ENCODE data around the gene NTM.

Gene NTM

DNA sequence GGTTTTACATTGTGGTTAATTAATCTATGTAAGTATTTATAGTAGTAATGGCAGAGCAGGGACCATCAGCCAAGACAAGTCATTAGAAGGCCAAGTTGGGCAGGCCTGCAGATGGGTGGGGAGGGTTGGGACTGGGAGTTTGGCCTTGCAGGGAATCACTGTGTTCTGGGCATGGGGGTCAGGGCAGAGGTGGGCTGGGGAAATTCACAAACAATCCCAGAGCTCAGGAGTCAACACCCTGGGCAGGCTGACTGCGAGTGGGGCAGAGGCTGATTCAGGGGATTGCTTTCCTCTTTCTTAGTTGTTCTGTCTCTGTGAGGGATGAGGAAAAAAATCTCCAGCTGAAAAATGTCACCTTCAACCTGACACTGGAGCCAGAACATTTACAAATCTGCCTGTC lies 322.5 kb downstream of the NTM start:
- DNase-seq, result no peak

DNA sequence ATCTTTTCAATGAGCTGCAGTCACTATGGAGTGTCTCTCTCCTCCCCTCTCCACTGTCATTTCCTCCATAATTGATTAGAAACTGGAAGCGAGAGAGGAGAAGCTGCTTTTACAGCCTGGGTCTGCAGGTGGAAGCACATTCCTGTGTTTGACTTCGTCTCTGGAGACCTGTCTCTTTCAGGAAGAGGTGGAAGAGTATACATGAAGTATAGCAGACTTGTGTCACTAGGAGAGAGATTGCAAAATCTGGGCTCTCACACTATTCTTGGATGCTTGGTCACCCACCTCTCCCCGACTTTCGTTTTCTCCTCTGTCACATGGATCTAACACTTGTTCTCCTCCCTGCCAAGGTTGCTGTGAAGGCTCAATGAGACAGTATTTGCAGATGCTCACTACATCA lies 323.3 kb downstream of the NTM start:
- DNase-seq, result no peak

DNA sequence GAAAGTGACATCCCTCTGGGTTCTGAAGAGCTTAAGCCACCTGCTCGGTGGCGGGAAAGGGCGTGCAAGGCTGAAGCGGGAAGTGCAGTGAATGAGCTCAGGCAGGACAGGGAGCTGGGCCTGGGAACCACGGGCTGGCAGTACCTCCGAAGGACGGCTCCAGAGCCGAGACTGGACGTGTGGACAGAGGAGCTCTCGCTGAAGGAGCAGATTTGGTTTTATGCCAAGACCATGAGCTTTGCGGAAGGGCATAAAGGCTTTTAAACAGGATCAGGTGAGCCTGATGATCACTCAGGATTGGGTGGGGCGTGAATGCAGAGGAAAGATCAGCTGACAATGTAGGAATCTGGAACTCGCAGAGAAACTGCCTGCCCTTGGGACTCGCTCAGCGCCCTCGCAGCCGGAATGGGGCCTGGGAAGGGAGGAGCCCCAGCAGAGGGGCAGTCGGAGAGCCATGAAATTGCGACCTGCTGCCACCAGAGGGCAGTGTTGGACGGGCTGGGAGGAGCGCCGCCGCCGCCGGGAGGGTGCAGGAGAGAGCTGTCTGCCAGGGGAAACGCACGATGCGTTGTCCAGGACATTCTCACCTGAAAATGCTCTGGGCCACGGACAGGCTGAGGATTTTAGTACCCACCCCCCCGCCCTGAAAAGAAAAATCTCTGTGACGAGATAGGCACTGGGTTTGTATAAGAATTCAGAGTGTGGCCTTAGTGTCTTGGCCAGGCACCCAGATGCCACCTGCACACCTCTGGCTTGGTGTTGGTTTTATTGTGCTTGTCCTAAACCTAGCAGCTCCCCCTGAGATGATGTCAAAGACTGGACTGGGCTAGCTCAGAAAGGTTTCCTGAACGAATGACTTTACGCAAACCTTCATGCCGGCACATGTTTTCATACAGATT lies 324.4 kb downstream of the NTM start:
- no peak for DNase-seq

DNA sequence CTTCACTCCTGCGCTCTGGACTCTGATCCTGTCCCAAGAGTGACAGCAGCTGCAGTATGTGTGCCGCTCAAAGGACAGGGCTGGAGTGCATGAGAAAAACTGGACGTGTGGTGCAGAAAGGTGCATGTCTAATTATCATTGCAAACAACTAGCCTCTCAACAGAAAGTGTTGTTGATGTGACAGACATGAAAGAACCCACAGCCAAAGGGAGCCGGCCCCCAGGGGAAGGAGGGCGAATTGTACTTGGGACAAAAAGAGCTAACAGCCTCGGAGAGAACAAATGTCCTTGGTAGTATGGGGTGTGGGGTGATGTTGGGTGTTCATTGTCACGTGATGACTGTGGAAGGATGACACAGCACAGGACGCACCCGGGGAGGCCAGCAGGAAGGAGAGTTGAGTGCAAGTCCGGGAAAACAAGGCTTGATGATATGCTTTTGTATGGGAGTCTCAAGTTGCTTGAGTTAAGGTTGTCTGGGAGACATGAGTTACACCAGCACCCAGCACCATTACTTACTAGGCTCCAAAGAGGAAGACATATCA lies 325.5 kb downstream of the NTM start:
- no peak for DNase-seq

DNA sequence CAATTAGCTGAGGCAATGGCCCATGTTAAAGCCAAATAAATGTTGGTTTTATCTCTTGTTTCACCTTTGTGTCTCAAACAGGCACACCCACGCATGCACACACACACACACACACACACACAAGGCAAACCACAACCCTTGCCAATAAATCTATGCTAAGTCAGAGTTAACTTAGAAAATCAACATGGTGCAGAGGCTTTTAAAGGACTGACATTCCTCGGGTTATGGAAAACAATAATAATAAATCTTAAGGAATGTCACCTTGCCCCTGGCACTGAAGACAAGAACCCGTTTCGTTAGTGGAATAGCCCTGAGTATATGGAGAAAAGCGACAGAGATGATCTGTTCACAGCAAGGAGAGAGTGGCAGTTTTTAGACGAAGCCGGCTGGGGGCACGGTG lies 326.3 kb downstream of the NTM start:
- DNase-seq, result no peak

DNA sequence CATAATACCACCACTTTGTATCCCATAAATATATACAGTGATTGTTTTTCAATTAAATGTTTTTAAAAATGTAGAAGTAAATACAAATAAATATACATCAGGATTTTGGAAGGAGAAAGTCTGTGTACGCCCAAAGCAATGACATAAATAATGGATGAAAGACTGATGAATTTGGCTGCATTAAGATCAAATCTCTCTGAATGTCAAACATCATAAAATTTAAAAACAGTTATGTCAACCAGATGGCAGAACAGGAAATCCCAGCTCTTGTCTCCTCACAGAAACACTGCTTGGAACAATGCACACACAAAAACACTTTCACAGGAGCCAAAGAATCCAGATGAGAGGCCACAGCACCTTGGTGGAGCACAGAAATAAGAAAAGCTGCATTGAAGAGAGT lies 332.9 kb downstream of the NTM start:
- DNase-seq, result no peak

DNA sequence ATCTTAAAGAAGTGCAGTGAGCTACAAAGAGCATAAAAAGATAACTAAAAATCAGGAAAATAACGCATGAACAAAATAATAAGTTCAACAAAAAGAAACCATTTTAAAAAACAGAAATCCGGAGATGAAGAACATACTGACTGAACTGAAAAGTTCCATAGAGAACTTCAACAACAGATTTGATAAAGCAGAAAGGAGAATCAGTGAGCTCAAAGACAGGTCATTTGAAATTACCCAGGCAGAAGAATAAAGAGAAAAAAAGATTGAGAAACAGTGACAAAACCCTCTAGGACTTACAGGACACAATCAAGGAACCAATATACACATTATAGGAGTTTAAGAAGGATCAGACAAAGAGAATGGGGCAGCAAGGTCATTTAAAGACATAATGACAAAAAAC lies 334.3 kb downstream of the NTM start:
- no peak for DNase-seq

DNA sequence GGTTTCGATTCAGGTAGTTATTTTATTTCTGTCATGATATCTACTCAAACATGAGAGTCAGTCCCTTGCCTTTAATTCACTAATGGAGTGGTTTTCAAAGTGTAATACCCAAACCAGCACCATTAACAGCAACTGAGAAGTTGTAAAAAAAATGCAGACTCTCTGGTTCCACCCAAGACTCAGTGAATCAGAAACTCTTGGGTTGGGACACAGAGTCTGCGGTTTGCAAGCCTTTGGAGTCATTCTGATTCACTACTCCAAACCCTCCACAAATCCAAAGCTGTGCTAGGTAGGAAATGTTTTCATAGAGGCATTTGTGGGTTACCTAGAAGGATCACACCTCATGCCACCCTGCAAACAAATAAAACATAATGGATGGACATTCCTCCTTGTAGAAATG lies 340.1 kb downstream of the NTM start:
- DNase-seq, result no peak

DNA sequence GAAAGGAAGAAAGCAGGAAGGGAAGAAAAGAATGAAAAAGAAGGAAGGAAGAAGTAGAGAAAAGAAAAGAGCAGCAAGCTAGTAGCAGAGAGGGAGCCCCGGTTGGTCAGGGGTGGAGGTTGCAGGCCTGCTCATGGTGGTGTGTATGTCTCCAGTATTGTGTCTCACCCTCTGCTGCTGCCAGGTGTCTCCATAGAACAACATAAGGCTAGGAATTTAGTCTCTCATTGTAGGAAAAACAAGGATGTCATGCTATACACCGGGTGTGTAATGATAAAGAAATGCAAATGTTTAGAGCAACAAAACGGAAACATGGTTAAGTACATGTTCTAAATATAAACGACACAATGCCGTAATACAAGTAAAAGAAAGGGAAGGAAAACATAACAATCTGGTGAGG lies 342.5 kb downstream of the NTM start:
- no peak for DNase-seq

DNA sequence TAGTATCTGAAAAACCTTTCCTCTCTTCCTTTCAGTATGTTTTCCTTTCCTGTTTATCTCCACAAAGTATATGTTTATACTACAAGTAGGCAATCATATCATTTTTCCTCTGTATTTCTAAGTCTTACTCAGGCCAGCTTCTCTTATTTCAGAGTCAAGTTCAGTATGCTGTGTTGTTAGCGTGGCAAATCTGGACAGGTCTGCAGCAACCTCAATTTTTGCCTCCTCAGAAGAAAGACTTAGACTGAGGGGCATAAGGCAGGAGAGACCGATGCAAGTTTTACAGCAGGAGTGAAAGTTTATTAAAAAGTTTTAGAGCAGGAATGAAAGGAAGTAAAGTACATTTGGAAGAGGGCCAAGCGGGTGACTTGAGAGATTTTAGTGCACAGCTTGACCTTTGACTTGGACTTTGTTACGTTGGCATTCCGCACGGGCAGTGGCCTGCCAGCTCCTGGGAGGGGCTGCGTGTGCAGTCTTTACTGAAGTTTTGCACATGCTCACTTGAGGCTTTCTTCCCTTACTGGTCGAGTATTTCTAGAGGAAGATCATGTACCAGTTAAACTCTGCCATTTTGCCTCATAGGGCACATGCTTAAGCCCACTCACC lies 343.2 kb downstream of the NTM start:
- no peak for DNase-seq

DNA sequence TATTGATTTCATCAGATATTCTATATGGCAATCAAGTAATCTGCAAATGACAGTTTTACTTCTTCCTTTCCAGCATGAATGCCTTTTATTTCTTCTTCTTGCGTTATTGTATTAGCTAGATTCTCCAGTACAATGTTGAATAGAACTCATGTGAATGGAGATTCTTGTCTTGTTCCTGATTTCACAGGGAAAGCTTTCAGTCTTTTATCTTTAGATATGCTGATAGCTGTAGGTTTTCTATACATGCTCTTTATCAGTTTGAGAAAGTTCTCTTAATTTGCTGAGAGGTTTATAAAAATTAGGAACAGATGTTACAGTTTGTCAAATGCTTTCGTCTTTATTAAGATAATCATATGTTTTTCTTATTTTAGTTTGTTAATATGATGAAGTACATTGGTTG lies 347.2 kb downstream of the NTM start:
- DNase-seq, result no peak

DNA sequence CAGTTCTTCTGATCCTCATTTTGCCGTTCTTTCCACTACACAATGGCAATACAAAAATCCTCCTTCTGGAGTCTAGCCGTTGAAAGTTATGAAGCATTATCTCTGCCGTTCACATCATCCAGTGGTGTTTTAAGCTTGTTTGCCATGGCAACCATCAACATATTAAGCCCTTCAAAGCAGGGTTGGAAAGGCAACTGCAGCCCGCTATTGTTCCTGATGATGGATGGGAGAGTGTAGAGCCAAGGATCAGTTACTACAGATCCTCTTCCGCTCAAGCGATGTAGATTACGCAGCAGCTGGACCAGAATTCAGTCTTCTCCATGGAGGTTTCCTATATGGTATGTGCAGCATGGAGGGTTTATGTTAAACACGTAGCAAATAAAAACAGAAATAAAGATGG lies 352.7 kb downstream of the NTM start:
- no peak for DNase-seq

DNA sequence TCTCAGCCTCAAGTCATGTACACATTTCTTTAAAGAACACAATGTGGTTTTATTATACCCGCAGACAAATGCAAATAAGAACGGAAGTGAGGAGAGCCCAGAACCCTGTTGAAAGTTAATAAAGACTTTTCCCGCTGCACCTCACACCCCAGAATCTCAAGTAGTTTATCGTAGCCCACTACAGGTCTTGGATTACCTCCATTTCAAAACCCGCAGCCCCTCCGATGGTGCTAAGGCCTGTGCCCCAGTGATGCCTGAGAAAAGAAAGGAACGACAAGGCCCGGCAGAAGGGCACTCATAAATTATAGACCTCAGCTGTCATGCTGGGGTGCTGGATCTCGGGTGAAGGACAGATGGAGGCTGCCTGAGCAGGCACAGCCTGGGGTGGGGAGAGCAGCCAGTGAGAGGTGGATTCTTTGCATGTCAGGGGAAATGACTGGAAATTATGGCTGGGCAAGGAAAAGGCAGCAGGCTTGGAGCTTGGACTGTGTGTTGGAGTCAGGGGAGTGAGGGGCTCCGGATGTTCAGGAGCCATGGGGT lies 354.1 kb downstream of the NTM start:
- no peak for DNase-seq

DNA sequence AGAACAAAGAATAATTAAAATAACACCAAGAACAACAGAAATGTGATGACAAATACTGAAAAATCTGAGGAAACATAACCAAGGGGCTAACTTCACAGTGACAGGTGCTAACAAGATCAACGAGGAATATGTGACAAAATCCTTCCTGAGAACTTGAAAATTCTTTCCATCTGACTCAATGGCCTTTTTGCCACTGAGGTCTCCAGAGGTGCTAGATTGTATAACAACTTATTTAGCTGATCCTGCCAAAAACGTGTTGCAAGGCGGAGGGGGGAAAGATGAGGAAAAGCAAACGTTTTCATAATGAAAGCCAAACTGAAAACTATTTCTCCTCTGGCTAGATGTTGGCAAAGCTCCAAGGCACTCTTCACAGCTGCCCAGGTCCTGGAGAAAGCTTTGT lies 364.5 kb downstream of the NTM start:
- DNase-seq, result no peak

DNA sequence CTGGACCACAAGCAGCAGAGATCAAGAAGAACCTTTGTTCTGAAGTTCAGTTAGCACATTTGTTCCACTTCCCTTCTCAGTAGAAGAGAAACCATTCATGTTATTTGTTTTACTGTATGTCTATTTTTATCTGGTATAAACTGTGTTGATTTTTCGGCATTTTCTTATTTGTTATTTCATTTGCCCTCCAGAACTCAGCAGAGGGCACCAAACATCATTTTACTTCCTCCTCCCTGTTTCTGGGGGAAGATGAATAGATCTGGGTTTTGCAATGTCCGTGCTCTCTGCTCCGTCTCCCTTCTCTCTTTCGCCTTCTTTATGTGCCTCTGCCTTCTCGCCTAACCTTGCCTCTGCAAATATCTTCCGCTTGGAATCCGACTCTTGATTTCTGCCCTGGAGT lies 366.9 kb downstream of the NTM start:
- DNase-seq, result no peak

DNA sequence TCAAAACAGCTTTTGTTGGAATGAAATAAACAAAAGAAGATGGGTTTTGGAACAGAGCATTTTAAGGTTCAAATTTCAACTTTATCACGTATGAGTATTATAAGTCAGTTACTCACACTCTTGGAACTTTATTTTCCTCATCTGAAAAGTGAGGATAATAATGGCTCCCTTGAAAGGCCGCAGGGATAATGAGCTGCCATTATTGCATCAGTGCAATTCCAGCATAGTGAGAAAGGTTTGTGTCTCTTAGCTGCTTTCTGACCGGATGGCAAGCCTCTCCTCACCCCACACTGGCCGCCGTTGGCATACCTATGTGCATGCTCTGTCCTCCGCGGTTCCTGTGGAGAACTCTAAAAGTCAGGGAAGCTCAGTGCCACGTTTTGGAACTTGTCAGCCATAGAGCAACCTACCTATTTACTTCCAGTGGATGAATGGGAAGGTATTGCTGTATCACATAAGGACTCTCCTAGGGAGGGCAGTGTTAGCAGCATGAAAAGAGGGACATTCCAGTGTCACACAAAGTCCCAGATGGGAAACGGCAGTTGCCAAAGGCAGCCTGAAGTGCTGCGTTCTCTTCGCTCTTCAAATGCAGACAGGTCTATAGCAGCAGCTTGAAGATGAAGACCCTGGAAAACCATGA lies 368.9 kb downstream of the NTM start:
- DNase-seq, result no peak

DNA sequence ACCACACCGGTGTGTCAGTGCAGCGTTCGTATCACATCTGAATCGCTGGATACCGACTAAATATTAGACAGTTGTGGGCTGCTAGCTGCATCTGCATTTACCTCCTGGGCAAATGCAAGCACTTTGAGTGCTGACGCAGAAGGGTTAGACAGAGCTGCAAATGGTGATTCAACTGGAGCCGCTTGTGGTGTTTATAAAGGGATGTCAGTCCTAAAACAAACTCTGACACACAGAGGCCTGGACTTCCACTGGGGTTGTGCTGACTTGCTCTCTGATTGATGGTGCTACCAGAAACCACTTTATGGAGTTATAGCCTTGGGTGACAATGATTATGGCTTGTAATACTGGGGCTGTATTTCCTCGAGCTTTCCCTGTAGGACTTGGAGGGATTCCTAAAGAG lies 374.4 kb downstream of the NTM start:
- no peak for DNase-seq

DNA sequence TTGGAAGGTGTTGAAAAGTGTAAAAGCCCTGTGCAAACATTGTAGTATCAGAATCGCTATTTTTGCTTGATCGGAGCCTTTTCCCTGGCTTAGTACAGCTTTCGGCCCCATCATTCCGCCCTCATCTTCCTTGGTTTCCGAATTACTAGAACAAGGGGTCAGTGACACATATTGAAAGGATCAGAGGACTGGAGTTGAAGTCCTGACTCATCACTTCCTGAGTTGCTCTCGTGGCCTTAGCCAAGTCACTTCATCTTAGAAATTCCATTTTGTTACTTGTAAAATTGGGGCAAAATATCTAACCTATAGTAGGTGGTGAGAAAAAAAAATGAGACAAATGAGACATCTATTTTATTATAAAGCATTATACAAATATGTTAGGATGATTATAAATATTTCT lies 375.0 kb downstream of the NTM start:
- no peak for DNase-seq

DNA sequence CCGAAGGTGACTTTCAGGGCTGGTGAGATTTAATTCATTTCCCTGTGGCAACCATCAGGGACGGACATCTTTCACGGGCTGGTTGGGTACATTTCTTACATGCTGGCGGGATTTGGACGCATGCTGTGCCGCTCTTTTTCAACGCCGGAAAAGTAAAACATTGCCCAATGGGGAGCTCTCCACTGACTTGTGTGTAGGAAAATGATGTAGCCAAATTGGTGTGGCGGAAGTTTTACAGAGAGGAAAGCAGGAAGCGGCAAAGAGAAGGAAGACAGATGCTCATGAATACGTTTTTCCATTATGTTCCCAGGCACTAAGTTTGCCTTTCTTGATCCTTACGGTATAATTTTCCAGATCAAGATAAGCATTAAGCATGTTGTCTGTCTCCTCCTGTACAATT lies 375.8 kb downstream of the NTM start:
- no peak for DNase-seq

DNA sequence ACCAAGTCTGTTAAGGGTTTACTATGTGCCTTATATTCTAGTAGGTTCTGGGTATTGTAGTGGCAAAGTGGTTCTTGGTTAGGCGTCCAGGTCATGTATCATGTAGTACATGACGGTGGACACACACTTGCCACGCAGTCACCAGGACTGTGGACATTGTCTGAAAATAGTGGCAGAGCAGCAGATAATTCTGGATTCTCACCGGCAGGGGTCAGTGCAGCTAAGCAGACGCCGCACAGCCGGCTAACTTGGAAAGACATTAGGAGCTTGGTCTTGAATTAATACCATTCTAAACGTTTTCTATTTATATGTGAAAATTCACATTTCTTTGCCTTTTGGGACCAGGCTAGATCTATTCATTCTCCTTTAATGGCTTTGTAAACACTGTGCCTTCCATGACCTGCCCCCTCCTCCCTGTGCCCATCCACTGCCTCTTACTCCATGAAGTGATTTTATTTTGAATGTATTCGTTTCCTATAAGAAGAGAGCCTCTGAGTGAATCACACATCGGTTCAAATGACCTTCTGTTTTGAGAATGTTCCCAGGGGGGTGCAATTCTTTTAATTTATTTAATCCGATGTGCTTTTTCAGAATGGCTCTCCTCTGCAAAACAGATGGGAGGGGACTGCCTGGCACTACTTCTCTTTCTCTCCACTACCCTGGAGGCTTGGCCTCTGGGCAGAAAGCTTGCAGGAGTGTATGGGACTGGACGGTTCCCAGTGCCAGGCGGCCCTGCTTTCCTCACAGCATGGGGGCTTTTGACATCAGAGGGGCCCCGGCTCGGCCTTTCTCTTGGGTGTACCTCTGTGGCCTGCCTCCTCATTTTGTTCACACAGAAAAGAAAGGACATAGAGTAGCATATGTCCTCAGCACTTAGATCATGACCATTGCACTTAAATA lies 378.0 kb downstream of the NTM start:
- DNase-seq, result no peak

DNA sequence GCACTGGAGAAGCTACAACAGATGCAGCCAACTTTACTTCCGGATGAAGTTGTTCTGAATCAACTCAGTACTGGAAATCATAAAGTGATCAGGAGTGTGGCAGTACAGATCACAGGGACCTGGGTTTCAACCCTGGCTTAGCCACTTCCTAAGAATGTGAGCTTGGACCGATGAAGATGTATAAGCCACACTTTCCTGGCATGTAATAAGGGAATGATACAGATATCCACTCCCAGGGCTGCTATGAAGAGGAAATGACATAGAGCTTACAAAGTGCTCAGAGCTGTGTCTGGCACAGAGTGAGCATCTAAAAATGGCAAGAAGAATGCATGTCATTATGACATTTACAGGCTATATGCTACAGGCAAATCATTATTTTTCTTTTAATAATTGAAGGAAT lies 378.7 kb downstream of the NTM start:
- DNase-seq, result no peak

DNA sequence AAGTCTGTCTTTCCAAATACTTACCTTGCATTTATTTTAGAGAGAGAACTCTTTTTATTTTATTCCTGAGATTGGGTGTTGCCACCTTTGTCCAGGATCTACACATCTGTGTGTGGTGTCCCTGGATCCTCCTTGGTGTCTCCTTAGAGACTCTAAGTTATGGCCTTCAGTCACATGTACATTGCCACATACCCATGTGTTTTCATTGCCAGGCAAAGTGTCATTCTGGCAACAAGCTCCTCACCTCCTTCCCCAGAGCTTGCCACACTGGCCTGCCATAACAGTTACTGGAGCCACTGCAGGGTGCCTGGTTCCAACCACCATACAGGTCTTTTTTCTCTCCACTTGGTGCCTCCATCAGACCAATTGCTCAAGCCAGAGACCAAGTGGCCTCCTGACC lies 379.7 kb downstream of the NTM start:
- DNase-seq, result no peak

DNA sequence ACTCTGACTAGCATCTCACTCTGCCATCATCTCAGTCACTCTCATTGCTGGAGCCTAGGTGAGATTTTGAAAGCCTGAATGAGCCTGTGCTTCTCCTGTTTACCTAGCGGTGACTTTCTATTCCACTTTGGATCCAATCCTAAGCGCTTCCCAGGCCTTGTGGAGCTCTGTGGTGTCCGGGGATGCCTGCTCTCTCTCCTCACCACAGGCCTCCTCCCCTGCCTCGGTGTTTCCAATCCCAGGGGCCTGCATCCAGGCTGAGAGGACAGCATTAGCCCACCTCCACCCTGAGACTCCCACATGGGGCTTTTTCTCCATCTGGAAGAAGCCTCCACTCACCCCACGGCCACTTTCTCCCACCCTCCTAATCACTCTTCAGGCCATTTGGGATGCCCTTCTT lies 380.3 kb downstream of the NTM start:
- no peak for DNase-seq
